GM19328 (cell line): ENCODE results near the gene PEF1.
"Not testable (repeated sequence)": the region's sequence is repeated elsewhere in the genome, so short reads cannot be mapped to it uniquely, and the experiment has no call there.

Experiments
- ATAC-seq: cut with Tn5 transposase; IDR thresholded peaks from one replicate; pipeline ENCODE4 v1.9.1; 2021; ENCODE audit warnings: mild to moderate bottlenecking, moderate library complexity; ENCODE audit not compliant: unreplicated experiment

PEF1 gene

GRCh38 chr1:31615939-31616338 lies 28.7 kb downstream of the PEF1 start:
- ATAC-seq = no peak

GRCh38 chr1:31615414-31615813 lies 29.3 kb downstream of the PEF1 start:
- no peak for ATAC-seq

DNA sequence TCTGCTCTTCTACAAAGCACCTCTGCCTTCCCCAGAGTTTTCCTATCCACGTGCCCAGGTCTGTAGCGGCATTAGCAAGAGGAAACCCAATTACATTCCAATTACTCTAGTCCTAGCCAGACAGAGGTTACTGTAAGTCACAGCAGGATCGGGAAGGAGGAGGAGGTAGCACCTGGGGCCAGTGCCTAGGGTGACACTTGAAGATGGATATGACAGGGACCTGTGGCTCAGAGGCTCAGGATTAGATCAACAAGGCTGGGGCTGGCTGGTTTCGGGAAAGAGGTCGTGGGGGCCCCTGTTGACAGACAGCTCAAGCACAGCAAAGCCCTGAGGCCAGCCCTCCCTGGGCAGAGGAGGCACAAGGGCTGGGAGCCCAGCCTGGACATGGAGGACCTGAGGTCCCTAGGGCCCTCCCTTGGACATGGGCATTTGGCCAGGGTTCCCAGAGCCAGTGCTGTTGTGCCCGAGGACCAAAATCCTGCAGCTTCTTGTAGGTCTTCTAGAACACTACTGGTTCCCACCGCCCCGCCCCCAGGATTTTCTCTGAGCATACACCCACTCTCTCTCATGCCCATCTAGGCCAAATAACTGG lies 30.2 kb downstream of the PEF1 start:
- ATAC-seq = no peak

GRCh38 chr1:31609514-31610118 lies 35.1 kb downstream of the PEF1 start:
- no peak for ATAC-seq

GRCh38 chr1:31607360-31607759 lies 37.3 kb downstream of the PEF1 start:
- no peak for ATAC-seq

- ATAC-seq = peak; percentile 85
Measured at GRCh38 chr1:31605908-31606427, 38.7 kb downstream of the PEF1 start.

GRCh38 chr1:31602081-31602480 lies 42.6 kb downstream of the PEF1 start:
- no peak for ATAC-seq

DNA sequence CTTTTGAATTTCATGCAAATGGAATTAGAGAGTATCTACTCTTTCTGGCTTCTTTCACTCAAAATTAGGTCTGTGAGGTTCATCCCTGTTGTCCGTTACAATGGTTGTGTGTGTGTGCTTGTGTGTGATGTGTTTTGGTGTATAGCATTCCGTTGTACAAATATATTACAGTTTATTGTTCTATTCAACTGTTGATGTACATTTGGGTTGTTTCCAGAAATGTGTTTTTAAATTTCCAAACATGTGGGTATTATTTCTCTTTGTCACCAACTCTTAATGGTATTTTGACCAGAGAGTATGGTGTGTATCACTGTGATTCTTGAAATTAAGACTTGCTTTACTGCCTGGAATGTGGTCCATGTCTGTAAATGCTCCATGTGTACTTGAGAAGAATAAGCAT lies 44.0 kb downstream of the PEF1 start:
- no peak for ATAC-seq

DNA sequence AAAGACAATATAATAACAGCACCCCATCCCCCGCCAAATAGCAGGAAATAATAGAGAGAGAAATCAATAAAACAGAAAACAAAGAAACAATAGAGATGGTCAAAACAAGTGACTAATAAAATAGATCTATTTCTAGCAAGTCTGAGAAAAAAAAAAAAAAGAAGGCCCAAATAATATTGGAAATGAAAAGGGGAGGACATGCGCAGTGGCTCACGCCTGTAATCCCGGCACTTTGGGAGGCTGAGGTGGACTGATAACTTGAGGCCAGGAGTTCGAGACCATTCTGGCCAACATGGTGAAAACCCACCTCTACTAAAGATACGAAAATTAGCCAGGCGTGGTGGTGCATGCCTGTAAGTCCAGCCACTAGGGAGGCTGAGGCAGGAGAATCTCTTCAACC lies 45.7 kb downstream of the PEF1 start:
- ATAC-seq = no peak

- no peak for ATAC-seq
Measured at GRCh38 chr1:31596737-31597097, 48.0 kb downstream of the PEF1 start.

DNA sequence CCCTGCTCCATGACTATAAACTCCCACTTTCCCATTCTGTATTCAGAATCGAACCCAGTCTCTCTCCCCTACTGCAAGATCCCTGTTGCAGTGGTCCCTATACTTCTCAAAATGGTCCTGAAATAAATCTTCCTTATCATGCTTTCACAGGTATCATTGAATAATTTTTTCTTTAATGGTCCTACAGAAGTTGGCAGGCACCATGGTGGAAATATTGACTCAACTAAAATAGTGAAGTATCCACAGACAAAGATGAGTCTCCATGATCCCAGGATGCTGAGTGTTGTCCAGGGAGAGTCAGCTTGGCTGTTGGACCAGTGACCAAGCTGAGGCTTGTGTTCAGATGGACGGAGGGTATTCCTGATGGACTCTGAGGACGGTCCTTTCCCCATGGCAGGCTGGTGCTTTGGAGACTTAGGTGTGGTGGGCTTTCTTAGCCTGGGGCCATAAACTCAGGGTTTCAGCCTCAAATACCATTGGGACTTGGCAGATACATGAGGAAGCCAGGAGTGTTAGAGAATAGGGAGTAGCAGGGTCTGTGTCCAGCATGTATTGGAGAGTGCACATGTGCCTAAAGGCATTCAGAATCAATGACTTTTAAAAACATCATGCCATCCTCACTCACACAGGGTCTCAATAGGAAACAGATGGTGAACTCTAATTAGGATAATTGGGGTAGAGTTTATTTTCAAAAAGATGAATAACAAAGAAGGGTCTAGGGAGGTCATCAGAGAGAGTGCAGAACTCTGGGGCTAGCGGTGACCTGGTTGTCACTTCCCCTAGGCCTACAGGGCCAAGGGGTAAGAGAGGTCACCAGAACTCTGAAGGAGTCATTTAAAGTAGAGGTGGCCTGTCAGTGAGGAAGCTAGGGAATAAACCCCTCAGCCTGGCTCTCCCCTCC lies 48.6 kb downstream of the PEF1 start:
- ATAC-seq = no peak

GRCh38 chr1:31593770-31594632 lies 50.7 kb downstream of the PEF1 start:
- ATAC-seq = no peak

DNA sequence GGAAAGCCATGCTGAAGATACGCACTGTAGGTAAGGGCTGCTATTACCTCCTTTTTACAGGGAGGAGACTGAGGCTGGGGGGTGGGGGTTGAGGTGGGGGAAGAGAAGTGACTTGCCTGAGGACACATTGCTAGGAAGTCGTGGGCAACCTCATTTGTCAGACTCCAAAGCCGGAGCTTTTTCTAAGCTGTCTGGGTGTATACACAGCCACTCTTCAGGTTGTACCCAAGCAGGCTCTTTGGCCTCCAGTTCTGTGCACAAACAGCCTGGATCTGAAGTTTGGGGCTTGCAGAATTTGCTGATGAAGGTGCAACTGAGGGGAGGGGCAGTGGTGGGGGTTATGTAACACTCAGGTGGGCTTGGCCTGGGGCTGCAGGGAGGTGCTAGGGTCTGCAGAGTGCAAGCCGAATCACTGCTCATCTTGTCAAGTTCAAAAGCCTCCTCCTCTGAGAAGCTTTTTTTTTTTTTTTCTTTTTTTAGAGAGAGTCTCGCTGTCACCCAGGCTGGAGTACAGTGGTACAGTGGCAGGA lies 51.5 kb downstream of the PEF1 start:
- ATAC-seq = no peak

DNA sequence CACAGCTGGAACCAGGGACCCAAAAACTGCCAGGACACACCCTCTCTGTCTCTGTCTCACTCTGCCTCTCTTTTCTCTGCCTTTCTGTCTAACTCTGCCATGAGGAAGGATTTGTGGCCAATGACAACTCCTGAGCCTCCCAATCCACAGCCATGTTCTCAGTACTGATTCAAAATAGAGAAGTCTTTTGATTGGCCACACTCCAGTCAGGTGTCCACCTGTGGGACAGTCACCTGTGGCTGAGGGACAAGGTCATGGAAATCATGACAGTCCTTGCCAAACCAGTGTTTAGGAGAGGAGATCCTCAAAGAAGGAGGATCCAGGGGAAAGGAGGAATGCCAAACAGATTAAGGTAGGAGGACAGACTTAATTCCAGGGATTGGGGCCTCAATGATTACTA lies 52.5 kb downstream of the PEF1 start:
- no peak for ATAC-seq

GRCh38 chr1:31591425-31592093 lies 53.1 kb downstream of the PEF1 start:
- ATAC-seq = no peak

GRCh38 chr1:31588751-31589515 lies 55.7 kb downstream of the PEF1 start:
- ATAC-seq = no peak

DNA sequence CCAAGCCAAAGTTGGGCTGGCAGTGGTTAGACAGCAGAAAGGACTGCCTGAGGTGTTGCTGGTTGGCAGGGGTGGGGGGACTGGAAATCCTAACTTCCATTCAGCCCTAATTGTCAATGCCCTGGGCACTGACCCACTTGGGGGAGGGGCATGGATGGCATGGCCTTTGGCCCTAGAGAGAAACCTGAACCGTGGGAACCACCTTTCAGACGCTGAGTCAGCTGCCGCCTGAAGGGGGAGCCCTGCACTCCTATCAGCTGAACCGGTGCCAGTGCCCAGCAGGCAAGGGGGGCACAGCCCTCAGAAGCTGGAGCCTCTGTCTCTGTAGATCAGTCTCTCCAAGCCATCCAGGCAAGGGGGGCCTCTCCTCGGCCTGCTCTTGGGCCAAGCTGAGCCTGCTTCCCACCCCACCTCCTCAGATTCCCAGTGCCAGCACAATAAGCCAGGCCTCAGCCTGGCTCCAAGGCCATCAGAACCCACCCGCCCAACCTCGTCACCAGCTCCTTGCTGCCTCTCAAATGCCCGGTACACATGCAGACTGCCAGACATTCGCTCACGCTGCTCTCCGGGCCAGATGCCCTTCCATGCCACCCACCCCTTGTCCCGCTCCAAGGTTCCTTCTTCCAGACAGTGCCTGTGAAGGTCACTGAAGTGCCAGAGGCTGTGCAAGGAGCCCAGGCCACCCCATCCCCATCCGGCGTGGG lies 56.8 kb downstream of the PEF1 start:
- ATAC-seq = no peak

GRCh38 chr1:31587328-31587699 lies 57.4 kb downstream of the PEF1 start:
- not testable (repeated sequence) for ATAC-seq
